WTC11 (cell line): ENCODE data around the gene FAT4.

Source experiments
- CREB1 ChIP-seq: sonication (generic); formaldehyde crosslinking; IDR thresholded peaks from 2 replicates; pipeline ENCODE4 v1.8.0; 2023; ENCODE audit warnings: mild to moderate bottlenecking, missing genetic modification reagents
- ESRRA ChIP-seq: sonication (generic); formaldehyde crosslinking; IDR thresholded peaks from 2 replicates; pipeline ENCODE4 v1.8.1; 2022; ENCODE audit warnings: mild to moderate bottlenecking, missing genetic modification reagents, borderline replicate concordance
- GRHL2 ChIP-seq: fragments of 250-450 bp; sonication (Bioruptor Pico); IDR thresholded peaks from 2 replicates; pipeline ENCODE4 v1.8.0; 2022; ENCODE audit warnings: mild to moderate bottlenecking, moderate library complexity; ENCODE audit not compliant: insufficient replicate concordance, severe bottlenecking
- KAT7 ChIP-seq: sonication (generic); formaldehyde crosslinking; IDR thresholded peaks from 2 replicates; pipeline ENCODE4 v1.8.1; 2023; ENCODE audit warnings: missing genetic modification reagents, mild to moderate bottlenecking, borderline replicate concordance
- NR2C2 ChIP-seq: sonication (generic); formaldehyde crosslinking; IDR thresholded peaks from 2 replicates; pipeline ENCODE4 v1.8.0; 2022; ENCODE audit warnings: mild to moderate bottlenecking, missing genetic modification reagents
- NR3C1 ChIP-seq: sonication (generic); formaldehyde crosslinking; conservative IDR thresholded peaks from 2 replicates; pipeline ENCODE4 v1.8.1; 2023; ENCODE audit warnings: low read depth, mild to moderate bottlenecking, missing genetic modification reagents
- SP1 ChIP-seq: sonication (generic); formaldehyde crosslinking; conservative IDR thresholded peaks from 2 replicates; pipeline ENCODE4 v1.8.1; 2022; ENCODE audit warnings: missing genetic modification reagents
- TF ChIP-seq, protein P1 (sequence below): fragments of 200-600 bp; IDR thresholded peaks from 2 replicates; pipeline ENCODE4 v1.8.0; 2022; ENCODE audit warnings: antibody characterized with exemption
- TF ChIP-seq, protein P2 (sequence below): sonication (generic); formaldehyde crosslinking; IDR thresholded peaks from 2 replicates; pipeline ENCODE4 v1.8.0; 2022; ENCODE audit warnings: mild to moderate bottlenecking, missing genetic modification reagents

DNA sequence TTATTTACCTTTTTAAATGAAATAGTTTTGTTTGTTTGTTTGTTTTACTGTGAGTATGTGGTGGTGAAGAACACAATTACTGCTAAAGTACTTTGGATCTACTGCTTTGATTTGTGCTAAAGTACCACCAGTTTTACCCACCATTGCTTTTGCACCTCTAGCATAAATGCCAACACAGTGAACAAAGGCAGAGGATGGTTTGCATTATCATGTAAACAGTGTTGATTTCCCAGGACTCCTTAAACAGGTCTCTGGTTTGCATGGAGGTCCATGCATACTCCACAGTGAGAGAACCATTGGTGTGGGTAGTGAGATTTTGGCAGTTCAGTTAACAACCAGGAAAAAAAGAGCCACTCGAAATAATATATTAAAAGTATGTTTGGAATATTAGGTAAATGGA is 11.0 kb downstream of the FAT4 start:
- no peak for TF ChIP-seq NR3C1
- no peak for TF ChIP-seq GRHL2 (CRISPR knock-in tag)
- TF ChIP-seq, protein P1, sequence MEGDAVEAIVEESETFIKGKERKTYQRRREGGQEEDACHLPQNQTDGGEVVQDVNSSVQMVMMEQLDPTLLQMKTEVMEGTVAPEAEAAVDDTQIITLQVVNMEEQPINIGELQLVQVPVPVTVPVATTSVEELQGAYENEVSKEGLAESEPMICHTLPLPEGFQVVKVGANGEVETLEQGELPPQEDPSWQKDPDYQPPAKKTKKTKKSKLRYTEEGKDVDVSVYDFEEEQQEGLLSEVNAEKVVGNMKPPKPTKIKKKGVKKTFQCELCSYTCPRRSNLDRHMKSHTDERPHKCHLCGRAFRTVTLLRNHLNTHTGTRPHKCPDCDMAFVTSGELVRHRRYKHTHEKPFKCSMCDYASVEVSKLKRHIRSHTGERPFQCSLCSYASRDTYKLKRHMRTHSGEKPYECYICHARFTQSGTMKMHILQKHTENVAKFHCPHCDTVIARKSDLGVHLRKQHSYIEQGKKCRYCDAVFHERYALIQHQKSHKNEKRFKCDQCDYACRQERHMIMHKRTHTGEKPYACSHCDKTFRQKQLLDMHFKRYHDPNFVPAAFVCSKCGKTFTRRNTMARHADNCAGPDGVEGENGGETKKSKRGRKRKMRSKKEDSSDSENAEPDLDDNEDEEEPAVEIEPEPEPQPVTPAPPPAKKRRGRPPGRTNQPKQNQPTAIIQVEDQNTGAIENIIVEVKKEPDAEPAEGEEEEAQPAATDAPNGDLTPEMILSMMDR: no peak
- TF ChIP-seq ESRRA: no peak
- TF ChIP-seq NR2C2 (CRISPR knock-in tag): no peak
- TF ChIP-seq, protein P2, sequence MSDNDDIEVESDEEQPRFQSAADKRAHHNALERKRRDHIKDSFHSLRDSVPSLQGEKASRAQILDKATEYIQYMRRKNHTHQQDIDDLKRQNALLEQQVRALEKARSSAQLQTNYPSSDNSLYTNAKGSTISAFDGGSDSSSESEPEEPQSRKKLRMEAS (CRISPR knock-in tag): no peak
- TF ChIP-seq SP1 (CRISPR knock-in tag): no peak
- TF ChIP-seq CREB1: no peak
- TF ChIP-seq KAT7 (CRISPR knock-in tag): no peak
